GM19025 (cell line): ENCODE measurements around the gene RPL10.

Source experiments
- ATAC-seq: cut with Tn5 transposase; IDR thresholded peaks from one replicate; pipeline ENCODE4 v1.9.1; 2021; ENCODE audit warnings: mild to moderate bottlenecking, low read depth, moderate library complexity; ENCODE audit not compliant: unreplicated experiment

Gene RPL10

GRCh38 chrX:154397888-154398667 is at the start of gene RPL10:
TSS of gene RPL10 (plus strand) at chrX:154398377. CDS start at chrX:154398520, 143 bp downstream.
- peak; percentile 73 for ATAC-seq

- no peak for ATAC-seq
Measured at GRCh38 chrX:154348646-154349358, 49.4 kb upstream of the RPL10 start.

DNA sequence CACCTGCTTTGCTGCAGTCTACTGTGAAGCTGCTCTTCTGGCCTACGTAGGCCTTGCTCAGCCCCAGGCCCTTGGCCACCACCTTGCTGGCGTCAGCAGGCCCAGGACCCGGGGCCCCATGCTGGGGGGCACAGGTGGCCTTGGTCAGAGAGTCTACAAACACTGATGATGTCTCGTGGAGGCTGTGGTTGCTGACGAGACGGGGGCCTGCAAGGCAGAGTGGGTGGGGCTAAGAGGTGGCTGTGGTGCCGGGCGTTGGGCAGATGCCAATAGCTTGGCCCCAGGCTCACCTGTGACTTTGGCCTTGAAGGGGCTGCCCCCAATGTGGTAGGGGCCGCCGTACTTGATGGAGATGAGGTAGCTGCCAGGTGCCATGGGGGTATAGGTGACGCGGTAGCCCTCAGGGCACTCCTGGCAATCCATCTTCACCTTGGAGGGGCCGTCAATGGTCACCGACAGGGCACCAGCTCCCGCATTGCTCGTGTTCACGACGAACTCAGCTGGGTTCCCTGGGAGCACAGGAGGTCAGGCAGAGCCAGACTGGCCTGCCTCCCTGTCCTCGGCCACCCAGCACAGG is 48.7 kb upstream of the RPL10 start:
- no peak for ATAC-seq

DNA sequence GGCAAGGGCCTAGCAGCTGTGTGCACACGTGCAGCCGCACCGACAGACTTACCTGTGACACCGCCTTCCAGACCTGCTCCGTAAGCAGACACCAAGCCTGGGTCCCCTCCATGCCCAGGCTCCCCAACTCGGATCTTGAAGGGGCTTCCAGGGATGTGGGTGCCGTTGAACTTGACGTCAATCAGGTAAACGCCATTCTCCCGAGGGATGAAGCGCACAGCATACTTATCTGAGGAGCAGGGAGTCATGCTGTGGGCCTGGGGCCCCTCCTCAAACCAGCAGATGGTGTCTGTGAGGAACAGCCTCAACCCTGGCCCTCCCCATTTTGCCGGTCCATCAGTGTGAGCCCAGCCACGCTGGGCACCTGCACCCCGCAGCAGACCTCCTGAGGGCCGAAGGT is 48.2 kb upstream of the RPL10 start:
- no peak for ATAC-seq

GRCh38 chrX:154350429-154351182 is 47.6 kb upstream of the RPL10 start:
- ATAC-seq, result no peak

GRCh38 chrX:154351183-154352011 is 46.8 kb upstream of the RPL10 start:
- no peak for ATAC-seq

GRCh38 chrX:154352012-154352401 is 46.2 kb upstream of the RPL10 start:
- no peak for ATAC-seq

DNA sequence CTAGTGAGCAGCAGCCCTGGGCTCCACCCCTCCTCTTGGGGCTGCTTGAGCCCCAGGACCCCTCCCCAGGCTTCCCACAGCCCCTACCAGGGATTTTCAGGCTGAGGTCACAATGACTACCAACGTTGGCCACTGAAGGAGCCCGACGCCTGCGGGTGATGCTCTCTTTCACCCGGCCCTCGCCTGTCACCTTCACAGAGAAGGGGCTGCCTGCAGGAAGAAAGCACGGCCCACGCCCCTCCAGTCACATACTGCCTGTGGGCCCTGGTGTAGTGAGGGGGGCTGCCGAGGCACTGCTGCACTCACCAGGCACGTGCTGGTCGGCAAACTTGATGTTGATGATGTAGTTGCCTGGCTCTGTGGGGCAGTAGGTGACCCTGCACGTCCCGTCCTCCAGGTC is 45.7 kb upstream of the RPL10 start:
- ATAC-seq, result no peak

- ATAC-seq, result no peak
Measured at GRCh38 chrX:154353172-154353843, 44.9 kb upstream of the RPL10 start.

GRCh38 chrX:154354013-154354412 is 44.2 kb upstream of the RPL10 start:
- no peak for ATAC-seq

DNA sequence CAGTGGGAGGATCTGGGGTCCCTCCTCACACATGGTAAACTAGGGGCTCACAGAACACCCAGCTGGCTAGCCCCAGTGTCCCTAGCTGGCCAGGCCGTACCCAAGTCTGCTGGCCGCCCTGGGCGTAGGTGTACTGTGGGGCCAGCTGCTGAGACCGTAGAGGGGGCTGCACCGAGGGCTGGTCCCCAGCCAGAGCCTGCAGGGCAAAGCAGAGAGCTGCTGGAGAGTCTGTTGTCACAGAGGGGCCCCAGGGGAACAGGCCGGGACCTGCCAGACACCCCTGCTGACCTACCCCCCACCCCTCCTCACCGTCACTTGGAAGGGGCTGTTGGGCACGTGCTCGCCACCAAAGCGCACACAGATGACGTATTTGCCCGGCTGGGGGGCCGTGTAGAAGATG is 43.7 kb upstream of the RPL10 start:
- no peak for ATAC-seq

DNA sequence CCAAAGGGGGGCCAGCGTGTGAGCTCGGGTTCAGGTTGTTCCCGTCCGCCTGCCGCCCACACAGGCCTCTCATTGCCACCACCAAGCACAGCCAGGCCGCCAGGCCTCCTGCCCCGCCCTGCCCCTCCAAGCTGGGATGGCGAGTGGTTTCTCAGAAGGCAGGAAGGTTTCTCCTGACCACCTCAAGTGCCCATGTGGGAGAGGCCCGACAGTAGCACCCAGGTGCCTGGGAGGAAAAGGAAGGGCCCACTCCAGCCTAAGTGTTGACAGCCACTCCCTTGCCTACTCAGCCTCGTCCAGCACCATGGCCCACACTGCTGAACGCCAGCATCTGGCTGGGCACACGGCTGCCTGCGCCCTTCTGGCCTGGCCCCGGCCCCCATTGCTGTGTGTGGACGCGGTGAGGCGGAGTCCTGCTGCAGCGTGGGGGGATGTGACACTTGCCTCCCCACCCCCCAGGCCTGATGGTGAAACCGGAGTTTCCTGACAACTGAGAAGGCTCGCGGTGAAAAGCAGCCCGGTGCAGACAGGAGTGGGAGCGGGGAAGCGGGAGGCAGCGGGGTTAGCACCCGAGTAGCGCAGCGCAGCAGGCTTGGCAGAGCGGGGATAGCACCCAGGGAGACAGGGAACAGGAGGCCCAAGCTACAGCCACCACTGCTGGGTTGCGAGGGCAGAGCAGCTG is 42.9 kb upstream of the RPL10 start:
- ATAC-seq, result no peak

DNA sequence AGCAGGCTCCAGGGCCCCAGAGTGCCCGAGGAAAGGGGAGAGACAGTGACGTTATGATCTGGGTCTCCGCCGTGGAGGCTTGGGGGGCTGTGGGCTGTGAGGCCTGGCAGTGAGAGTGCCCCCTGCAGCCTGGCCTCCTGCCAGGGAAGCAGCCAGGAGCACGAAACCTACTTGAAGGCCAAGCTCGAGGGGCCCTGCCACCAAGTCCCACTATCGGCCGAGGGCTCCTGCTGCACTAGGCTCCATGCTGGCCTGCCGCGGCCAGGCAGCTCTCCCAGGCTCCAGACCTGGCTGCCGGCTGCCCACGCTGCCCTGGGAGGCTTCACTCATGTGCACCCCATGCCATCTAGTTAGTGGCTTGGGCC is 42.4 kb upstream of the RPL10 start:
- ATAC-seq, result no peak

DNA sequence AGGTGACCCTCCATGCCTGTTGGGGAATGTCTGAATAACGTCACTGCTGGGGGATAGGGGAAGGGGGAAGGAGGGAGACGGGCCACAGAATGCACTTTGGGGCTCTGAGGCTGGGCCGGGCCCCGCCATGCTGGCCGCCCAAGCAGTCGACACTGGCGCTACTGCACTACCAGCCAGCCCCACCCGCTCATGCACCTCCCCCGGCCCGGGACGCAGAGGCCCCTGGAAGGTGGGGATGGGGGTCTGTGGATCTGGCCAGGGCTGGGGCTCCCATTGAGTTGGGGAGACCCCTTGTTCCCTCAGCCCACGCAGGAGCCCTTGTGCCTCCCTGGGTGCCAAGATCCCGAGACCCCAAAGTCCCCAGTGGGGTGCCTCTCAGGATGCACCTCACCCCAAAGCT is 41.6 kb upstream of the RPL10 start:
- no peak for ATAC-seq

GRCh38 chrX:154357205-154357604 is 41.0 kb upstream of the RPL10 start:
- ATAC-seq, result no peak

GRCh38 chrX:154358011-154358410 is 40.2 kb upstream of the RPL10 start:
- ATAC-seq, result no peak

GRCh38 chrX:154358829-154359228 is 39.3 kb upstream of the RPL10 start:
- no peak for ATAC-seq

- no peak for ATAC-seq
Measured at GRCh38 chrX:154359362-154360154, 38.6 kb upstream of the RPL10 start.
